Measurements from ENCODE around the gene RIMBP2. TPM values are rescaled to one million over a fixed set of nuclear protein-coding genes. Genes with fewer than 3 reads are reported as not detected.

RIMBP2 gene
- total and polyA plus RNA-seq, 5 donors = 0.05 to 0.28 TPM; not detected in 3

Other genes with a start within 250 kb of the RIMBP2 start
- gene STX2, start 123.0 kb upstream of the RIMBP2 start, total RNA-seq = 10 to 100 TPM; 22.6 to 35.9 (median 31.3) TPM
- 18.2 TPM for gene STX2, start 123.0 kb upstream of the RIMBP2 start, polyA plus RNA-seq
- 100 to 1,000 TPM; 281 to 385 (median 302) TPM for gene RAN, start 155.8 kb upstream of the RIMBP2 start, total RNA-seq
- 195 TPM for gene RAN, start 155.8 kb upstream of the RIMBP2 start, polyA plus RNA-seq
- 100 to 1,000 TPM; 188 to 386 (median 239) TPM for gene ADGRD1, start 237.6 kb upstream of the RIMBP2 start, total RNA-seq
- 50.0 TPM for gene ADGRD1, start 237.6 kb upstream of the RIMBP2 start, polyA plus RNA-seq